ENCODE results near the gene OR2A2.

GRCh38 chr7:144109283-144109682 lies at the start of gene OR2A2:
- no peak for TF ChIP-seq POLR2AphosphoS5 (IDR thresholded peaks at IDR 0.05; ENCODE audit: low read depth)
- no peak for TF ChIP-seq CTCF (IDR thresholded peaks at IDR 0.05; ENCODE audit: insufficient read depth, low read length)
- TF ChIP-seq, protein P1, sequence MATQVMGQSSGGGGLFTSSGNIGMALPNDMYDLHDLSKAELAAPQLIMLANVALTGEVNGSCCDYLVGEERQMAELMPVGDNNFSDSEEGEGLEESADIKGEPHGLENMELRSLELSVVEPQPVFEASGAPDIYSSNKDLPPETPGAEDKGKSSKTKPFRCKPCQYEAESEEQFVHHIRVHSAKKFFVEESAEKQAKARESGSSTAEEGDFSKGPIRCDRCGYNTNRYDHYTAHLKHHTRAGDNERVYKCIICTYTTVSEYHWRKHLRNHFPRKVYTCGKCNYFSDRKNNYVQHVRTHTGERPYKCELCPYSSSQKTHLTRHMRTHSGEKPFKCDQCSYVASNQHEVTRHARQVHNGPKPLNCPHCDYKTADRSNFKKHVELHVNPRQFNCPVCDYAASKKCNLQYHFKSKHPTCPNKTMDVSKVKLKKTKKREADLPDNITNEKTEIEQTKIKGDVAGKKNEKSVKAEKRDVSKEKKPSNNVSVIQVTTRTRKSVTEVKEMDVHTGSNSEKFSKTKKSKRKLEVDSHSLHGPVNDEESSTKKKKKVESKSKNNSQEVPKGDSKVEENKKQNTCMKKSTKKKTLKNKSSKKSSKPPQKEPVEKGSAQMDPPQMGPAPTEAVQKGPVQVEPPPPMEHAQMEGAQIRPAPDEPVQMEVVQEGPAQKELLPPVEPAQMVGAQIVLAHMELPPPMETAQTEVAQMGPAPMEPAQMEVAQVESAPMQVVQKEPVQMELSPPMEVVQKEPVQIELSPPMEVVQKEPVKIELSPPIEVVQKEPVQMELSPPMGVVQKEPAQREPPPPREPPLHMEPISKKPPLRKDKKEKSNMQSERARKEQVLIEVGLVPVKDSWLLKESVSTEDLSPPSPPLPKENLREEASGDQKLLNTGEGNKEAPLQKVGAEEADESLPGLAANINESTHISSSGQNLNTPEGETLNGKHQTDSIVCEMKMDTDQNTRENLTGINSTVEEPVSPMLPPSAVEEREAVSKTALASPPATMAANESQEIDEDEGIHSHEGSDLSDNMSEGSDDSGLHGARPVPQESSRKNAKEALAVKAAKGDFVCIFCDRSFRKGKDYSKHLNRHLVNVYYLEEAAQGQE (IDR thresholded peaks at IDR 0.05; ENCODE audit: insufficient replicate concordance, low read depth): no peak
- TF ChIP-seq SPI1 (IDR thresholded peaks at IDR 0.05; ENCODE audit: borderline replicate concordance, low read depth): no peak
- no peak for TF ChIP-seq GABPA (IDR thresholded peaks at IDR 0.05; ENCODE audit: low read depth)

All from HL-60 (cell line).